ENCODE results near the gene POU2F1. TPM values are rescaled to one million over a fixed set of nuclear protein-coding genes. Genes with fewer than 3 reads are reported as not detected.

Gene POU2F1
- total and polyA plus RNA-seq, 11 donors: 2.4 to 13.4 (median 8.8) TPM

DNA sequence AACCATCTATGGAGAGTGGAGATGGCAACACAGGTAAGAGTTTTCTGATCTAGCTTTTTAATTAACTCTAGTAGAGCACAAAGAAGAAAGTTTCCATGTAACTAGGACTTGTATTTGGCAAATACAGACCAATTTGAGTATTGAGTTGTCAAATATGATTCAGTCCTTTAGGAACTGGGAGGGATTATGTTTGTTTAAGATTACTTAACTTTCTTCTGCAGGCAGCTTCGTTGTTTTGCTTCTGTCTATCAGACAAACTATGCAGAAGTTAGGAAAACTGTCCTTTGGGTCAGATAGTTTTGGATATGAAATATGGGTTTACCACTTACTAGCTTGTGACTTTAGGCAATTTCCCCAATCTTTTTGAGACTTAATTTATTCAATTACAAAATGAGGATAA lies 111.8 kb downstream of the POU2F1 start:
- H3K9me3 ChIP-seq: peaks cover 0 to 14% (median 0%) of the 10 kb centered on the region in 12 donors
- 41 to 66% (median 56%) methylated on average over 1 of the region's 1 CpG for WGBS, 4 donors
- H3K36me3 ChIP-seq: peaks cover 0 to 5% (median 0%) of the 10 kb centered on the region in 9 donors
- no peak for DNase-seq
- TF ChIP-seq CTCF (IDR thresholded peaks at IDR 0.05) (no peak), POLR2A (IDR thresholded peaks at IDR 0.05) (no peak)
- H3K27ac ChIP-seq: no peak overlapping the region
- intact Hi-C loops (cut with DNase I): no loop called here
- peaks cover 0 to 40% (median 0%) of the 10 kb centered on the region in 12 donors for H3K4me1 ChIP-seq
- H3K27me3 ChIP-seq: no peaks in the 10 kb centered on the region
- ATAC-seq: no peak
- H3K4me3 ChIP-seq: no peak overlapping the region

GRCh38 chr1:167333124-167333523 lies 112.4 kb downstream of the POU2F1 start:
- intact Hi-C loops (cut with DNase I): no loop called here
- whole genome bisulfite sequencing, 4 donors: 94 to 97% (median 96%) methylated on average over 2 of the region's 2 CpGs
- ATAC-seq: no peak
- no peak for TF ChIP-seq POLR2A (IDR thresholded peaks at IDR 0.05)
- no peak for TF ChIP-seq CTCF (IDR thresholded peaks at IDR 0.05)
- Histone ChIP-seq H3K36me3 (peaks cover 0 to 5% (median 0%) of the 10 kb centered on the region in 9 donors), H3K9me3 (peaks cover 0 to 18% (median 2%) of the 10 kb centered on the region in 12 donors), H3K27ac (no peak overlapping the region), H3K27me3 (no peaks in the 10 kb centered on the region), H3K4me1 (peaks cover 0 to 40% (median 0%) of the 10 kb centered on the region in 12 donors), H3K4me3 (no peak overlapping the region)
- no peak for DNase-seq

DNA sequence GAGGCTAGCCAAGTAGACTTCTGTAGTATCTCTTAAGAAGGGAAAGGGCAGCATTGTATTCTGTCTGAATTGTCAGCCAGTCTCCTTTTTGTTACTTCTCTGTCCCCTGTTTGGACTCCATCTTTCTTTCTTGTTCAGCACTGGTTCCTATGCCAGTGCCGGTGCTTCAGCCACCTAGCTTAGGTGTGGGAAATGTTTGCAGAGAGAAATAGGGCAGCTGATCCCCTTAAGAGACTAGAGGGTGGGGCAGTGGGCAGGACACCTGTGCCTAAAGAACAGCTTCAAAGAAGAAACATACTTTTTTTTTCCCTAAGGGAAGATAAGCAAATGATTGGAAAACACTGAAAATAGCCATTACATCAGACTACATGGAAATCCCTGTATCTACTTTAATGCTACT lies 113.0 kb downstream of the POU2F1 start:
- ATAC-seq: no peak
- H3K27me3 ChIP-seq: no peaks in the 10 kb centered on the region
- peaks cover 0 to 7% (median 0%) of the 10 kb centered on the region in 9 donors for H3K36me3 ChIP-seq
- peaks cover 0 to 36% (median 0%) of the 10 kb centered on the region in 12 donors for H3K4me1 ChIP-seq
- 92 to 100% (median 98%) methylated on average over 1 of the region's 1 CpG for WGBS, 4 donors
- no peak overlapping the region for H3K4me3 ChIP-seq
- TF ChIP-seq POLR2A (IDR thresholded peaks at IDR 0.05) (no peak), CTCF (IDR thresholded peaks at IDR 0.05) (no peak)
- intact Hi-C loops (cut with DNase I): no loop called here
- no peak for DNase-seq
- H3K27ac ChIP-seq: no peak overlapping the region
- peaks cover 0 to 23% (median 3%) of the 10 kb centered on the region in 12 donors for H3K9me3 ChIP-seq

GRCh38 chr1:167339405-167339804 lies 118.7 kb downstream of the POU2F1 start:
- intact Hi-C loops (cut with DNase I): no loop called here
- DNase-seq (no peak), ATAC-seq (no peak)
- H3K4me1 ChIP-seq: peaks cover 0 to 2% (median 0%) of the 10 kb centered on the region in 12 donors
- TF ChIP-seq CTCF (IDR thresholded peaks at IDR 0.05) (no peak), POLR2A (IDR thresholded peaks at IDR 0.05) (no peak)
- peaks cover 0 to 13% (median 0%) of the 10 kb centered on the region in 9 donors for H3K36me3 ChIP-seq
- peaks cover 0 to 33% (median 3%) of the 10 kb centered on the region in 12 donors for H3K9me3 ChIP-seq
- H3K27ac ChIP-seq: no peak overlapping the region
- no peak overlapping the region for H3K4me3 ChIP-seq
- no peaks in the 10 kb centered on the region for H3K27me3 ChIP-seq
